ENCODE measurements around the gene CLCN6.

CLCN6 gene

GRCh38 chr1:11805422-11806306 is at the start of gene CLCN6, which contains the start of gene MTHFR:
TSS of gene CLCN6 (plus strand) at chr1:11806191. CDS start at chr1:11806263, 72 bp downstream.
TSS of gene MTHFR (minus strand) at chr1:11805964. CDS start at chr1:11803116, 2,848 bp downstream.
- DNase-seq = peak; percentile 99

- no peak for DNase-seq
These were observed 48.9 kb upstream of the CLCN6 start for GRCh38 chr1:11757047-11757446.

GRCh38 chr1:11759791-11760190 is 46.2 kb upstream of the CLCN6 start:
- no peak for DNase-seq

GRCh38 chr1:11761285-11761684 is 44.7 kb upstream of the CLCN6 start:
- DNase-seq = no peak

- DNase-seq = peak; percentile 43
These were observed 44.0 kb upstream of the CLCN6 start, which contains the start of gene C1orf167 for GRCh38 chr1:11761988-11762406. TSS of gene C1orf167 (plus strand) at chr1:11762193. CDS start at chr1:11764401, 2,208 bp downstream.

- DNase-seq = no peak
These were observed 41.9 kb upstream of the CLCN6 start for GRCh38 chr1:11764115-11764514.

GRCh38 chr1:11764519-11764918 is 41.5 kb upstream of the CLCN6 start:
- no peak for DNase-seq

GRCh38 chr1:11765661-11766428 is 40.1 kb upstream of the CLCN6 start:
- no peak for DNase-seq

GRCh38 chr1:11766429-11766776 is 39.6 kb upstream of the CLCN6 start:
- DNase-seq = no peak

GRCh38 chr1:11767922-11768704 is 37.9 kb upstream of the CLCN6 start:
- DNase-seq = no peak

- no peak for DNase-seq
These were observed 37.2 kb upstream of the CLCN6 start for GRCh38 chr1:11768821-11769220.

- no peak for DNase-seq
These were observed 36.7 kb upstream of the CLCN6 start for GRCh38 chr1:11769274-11769673.

GRCh38 chr1:11770011-11770410 is 36.0 kb upstream of the CLCN6 start:
- DNase-seq = no peak

GRCh38 chr1:11771481-11772043 is 34.4 kb upstream of the CLCN6 start:
- no peak for DNase-seq

GRCh38 chr1:11772458-11772857 is 33.5 kb upstream of the CLCN6 start:
- no peak for DNase-seq

GRCh38 chr1:11774753-11775152 is 31.2 kb upstream of the CLCN6 start:
- DNase-seq = no peak

GRCh38 chr1:11777658-11778322 is 28.2 kb upstream of the CLCN6 start:
- DNase-seq = no peak

- DNase-seq = no peak
These were observed 27.7 kb upstream of the CLCN6 start for GRCh38 chr1:11778336-11778735.

GRCh38 chr1:11778844-11779623 is 27.0 kb upstream of the CLCN6 start:
- DNase-seq = no peak

- DNase-seq = no peak
These were observed 26.1 kb upstream of the CLCN6 start for GRCh38 chr1:11779715-11780379.

Measured in activated naive CD4-positive, alpha-beta T cell treated with anti-CD3 and anti-CD28 coated beads, Interleukin-2, amount 50 U/mL, for 16 hours (primary cell).